ENCODE measurements around the gene FAM236A. TPM values are rescaled to one million over a fixed set of nuclear protein-coding genes. Genes with fewer than 3 reads are reported as not detected.
"Not testable (repeated sequence)": the region's sequence is repeated elsewhere in the genome, so short reads cannot be mapped to it uniquely, and the experiment has no call there.

Gene FAM236A
- not detected for total RNA-seq

- H3K27ac ChIP-seq; H3K4me3 ChIP-seq; H3K36me3 ChIP-seq; H3K9me3 ChIP-seq; H3K4me1 ChIP-seq; H3K27me3 ChIP-seq; DNase-seq (ENCODE audit: low spot score in 2 of 2): not testable (repeated sequence)
- no CpG with 5 or more reads among the region's 15 CpGs for WGBS
Measured at GRCh38 chrX:72937906-72938305, at the start of gene FAM236A. Gene FAM236A (plus strand): TSS chrX:72938206. CDS start chrX:72938263, 57 bp downstream.

DNA sequence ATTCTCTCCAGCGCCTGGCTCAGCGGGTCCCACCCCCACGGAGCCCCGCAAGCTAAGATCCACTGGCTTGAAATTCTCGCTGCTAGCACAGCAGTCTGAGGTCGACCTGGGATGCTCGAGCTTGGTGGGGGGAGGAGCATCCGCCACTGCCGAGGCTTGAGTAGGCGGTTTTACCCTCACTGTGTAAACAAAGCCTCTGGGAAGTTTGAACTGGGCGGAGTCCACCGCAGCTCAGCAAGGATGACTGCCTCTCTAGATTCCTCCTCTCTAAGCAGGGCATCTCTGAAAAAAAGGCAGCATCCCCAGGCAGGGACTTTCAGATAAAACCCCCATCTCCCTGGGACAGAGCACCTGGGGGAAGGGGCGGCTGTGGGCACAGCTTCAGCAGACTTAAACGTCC lies 48.3 kb upstream of the FAM236A start:
- H3K4me1 ChIP-seq; H3K27me3 ChIP-seq; H3K36me3 ChIP-seq; DNase-seq (ENCODE audit: low spot score in 2 of 2); H3K27ac ChIP-seq; H3K9me3 ChIP-seq; H3K4me3 ChIP-seq: not testable (repeated sequence)
- no CpG with 5 or more reads among the region's 14 CpGs for WGBS

GRCh38 chrX:72912315-72912714 lies 25.7 kb upstream of the FAM236A start, which contains the start of gene FAM236C:
Gene FAM236C (plus strand): TSS chrX:72912615. CDS start chrX:72912715, 100 bp downstream.
- WGBS: no CpG with 5 or more reads among the region's 13 CpGs
- not testable (repeated sequence) for DNase-seq (ENCODE audit: low spot score in 2 of 2); H3K4me3 ChIP-seq; H3K9me3 ChIP-seq; H3K36me3 ChIP-seq; H3K27me3 ChIP-seq; H3K4me1 ChIP-seq; H3K27ac ChIP-seq

GRCh38 chrX:72916096-72916495 lies 21.9 kb upstream of the FAM236A start:
- not testable (repeated sequence) for H3K27me3 ChIP-seq; H3K4me3 ChIP-seq; H3K9me3 ChIP-seq; H3K36me3 ChIP-seq; H3K27ac ChIP-seq; DNase-seq (ENCODE audit: low spot score in 2 of 2); H3K4me1 ChIP-seq
- no CpG with 5 or more reads among the region's 5 CpGs for WGBS

DNA sequence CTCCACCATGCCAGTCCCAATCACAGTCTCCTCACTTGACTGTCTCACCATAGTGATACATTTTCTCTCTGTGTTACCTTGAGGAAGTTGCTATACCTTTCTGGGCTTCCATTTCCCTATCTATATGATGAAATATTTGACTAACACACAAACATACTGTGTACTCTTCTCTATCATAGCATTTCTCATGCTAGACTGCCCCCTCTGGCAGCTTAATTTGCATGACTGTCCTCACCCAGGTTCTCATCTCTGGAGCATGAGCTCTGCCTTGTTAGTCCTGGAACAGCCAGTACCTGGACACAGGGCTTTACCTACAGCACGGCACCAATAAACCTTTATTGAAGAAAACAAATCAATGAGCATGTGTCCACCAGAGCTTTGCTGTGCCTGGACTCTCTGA lies 5.7 kb upstream of the FAM236A start:
- DNase-seq (ENCODE audit: low spot score in 2 of 2); H3K27me3 ChIP-seq; H3K27ac ChIP-seq; H3K36me3 ChIP-seq; H3K9me3 ChIP-seq; H3K4me1 ChIP-seq; H3K4me3 ChIP-seq: not testable (repeated sequence)
- WGBS: no CpG with 5 or more reads among the region's 1 CpG

- not testable (repeated sequence) for H3K4me1 ChIP-seq; H3K36me3 ChIP-seq; H3K9me3 ChIP-seq; H3K27ac ChIP-seq; DNase-seq (ENCODE audit: low spot score in 2 of 2); H3K4me3 ChIP-seq; H3K27me3 ChIP-seq
- no CpG with 5 or more reads among the region's 7 CpGs for WGBS
Measured at GRCh38 chrX:72936455-72936854, 1.6 kb upstream of the FAM236A start.

DNA sequence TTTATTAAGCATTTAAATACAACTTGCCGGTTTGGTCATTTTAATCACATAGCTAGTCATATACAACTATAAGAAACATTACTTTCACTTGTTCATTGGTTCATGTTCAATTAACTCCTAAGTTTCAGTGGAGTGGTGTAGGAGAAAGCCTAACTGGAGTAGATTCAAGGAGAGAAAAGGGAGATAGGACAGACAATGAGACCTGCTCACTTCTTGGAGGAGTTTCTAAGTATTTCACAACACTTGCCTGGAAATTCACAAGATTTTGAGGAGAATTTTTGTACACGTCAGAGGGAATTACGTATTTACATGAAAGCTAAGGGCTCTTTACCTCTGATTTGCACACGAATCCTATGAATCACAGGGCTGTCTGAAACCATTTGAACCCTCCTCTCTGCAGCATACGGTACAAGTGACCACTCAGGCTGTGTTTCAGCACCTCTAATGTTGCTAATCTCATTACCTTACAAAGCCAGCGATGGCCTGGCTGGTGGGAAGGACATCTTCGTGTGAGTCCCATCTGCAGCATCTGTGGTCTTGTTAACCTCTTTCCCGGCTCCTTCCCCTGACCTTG lies 1.0 kb upstream of the FAM236A start:
- H3K4me3 ChIP-seq; H3K27me3 ChIP-seq; H3K36me3 ChIP-seq; H3K4me1 ChIP-seq; H3K9me3 ChIP-seq; H3K27ac ChIP-seq; DNase-seq (ENCODE audit: low spot score in 2 of 2): not testable (repeated sequence)
- WGBS: no CpG with 5 or more reads among the region's 8 CpGs

- not testable (repeated sequence) for H3K4me3 ChIP-seq; H3K9me3 ChIP-seq; H3K4me1 ChIP-seq; H3K36me3 ChIP-seq; DNase-seq (ENCODE audit: low spot score in 2 of 2); H3K27me3 ChIP-seq; H3K27ac ChIP-seq
- no CpG with 5 or more reads among the region's 6 CpGs for WGBS
Measured at GRCh38 chrX:72942272-72942671, 4.3 kb downstream of the FAM236A start.

DNA sequence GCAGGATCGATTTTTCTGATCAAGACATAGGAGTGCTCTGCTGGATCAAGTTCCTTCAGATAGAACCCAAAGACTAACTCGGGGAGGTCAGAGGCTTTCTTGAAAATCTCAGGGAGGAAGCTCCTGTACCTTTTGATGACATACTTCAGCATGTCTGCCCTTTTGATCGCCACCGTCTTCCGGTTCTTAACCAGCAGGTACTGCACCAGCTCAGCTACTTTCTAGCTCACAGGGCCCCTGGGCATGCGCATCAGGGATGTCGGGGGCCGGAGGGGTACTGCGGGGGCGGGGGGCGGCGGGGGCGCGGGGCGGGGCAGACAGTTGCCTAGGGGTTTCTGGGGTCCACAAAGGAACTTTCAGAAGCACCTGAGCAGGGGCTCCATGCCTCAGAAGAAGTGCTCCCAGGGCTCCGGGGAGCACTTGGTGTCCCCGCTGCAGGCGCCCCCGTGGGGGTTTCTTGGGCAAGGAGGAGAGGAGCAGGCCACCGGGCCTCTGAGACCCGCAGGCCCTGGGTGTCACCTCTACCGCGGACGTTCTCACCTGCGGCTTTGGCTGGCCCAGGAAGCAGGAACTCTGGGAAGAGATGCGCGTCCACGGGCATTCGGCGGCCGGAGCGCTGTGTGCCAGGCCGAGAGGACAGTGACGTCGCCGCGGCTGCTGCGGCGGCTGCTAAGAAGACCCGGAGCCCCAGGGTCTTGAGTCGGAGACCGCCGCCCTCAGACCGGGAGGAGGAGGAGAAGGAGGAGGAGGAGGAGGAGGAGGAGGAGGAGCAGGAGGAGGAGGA lies 5.2 kb downstream of the FAM236A start:
- H3K27ac ChIP-seq; H3K4me1 ChIP-seq; H3K9me3 ChIP-seq; H3K27me3 ChIP-seq; DNase-seq (ENCODE audit: low spot score in 2 of 2); H3K36me3 ChIP-seq; H3K4me3 ChIP-seq: not testable (repeated sequence)
- WGBS: no CpG with 5 or more reads among the region's 44 CpGs

DNA sequence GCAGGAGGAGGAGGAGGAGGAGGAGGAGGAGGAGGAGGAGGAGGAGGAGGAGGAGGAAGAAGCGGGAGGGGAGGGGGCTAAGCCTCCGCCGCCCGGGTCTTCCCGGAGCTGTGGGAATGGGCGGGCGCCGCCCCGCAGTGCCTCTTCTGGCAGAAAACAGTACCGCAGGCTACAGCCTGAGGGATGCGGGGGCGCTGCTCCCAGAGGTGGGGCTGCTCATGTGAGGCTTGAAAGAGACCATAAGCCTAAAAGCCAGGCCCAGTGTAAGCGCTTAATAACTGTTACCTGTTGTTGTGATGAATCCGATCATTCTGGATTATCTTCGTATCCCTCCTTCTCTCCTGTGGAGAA lies 5.8 kb downstream of the FAM236A start, which contains the start of gene DMRTC1:
TSS of gene DMRTC1 (minus strand) at position 19 of the 351 bp plus-strand sequence. CDS start 68,143 bp downstream, outside the sequence.
- WGBS: no CpG with 5 or more reads among the region's 15 CpGs
- H3K27me3 ChIP-seq; H3K27ac ChIP-seq; H3K9me3 ChIP-seq; H3K4me1 ChIP-seq; H3K4me3 ChIP-seq; DNase-seq (ENCODE audit: low spot score in 2 of 2); H3K36me3 ChIP-seq: not testable (repeated sequence)

- WGBS: no CpG with 5 or more reads among the region's 9 CpGs
- H3K27ac ChIP-seq; H3K9me3 ChIP-seq; DNase-seq (ENCODE audit: low spot score in 2 of 2); H3K4me3 ChIP-seq; H3K36me3 ChIP-seq; H3K4me1 ChIP-seq; H3K27me3 ChIP-seq: not testable (repeated sequence)
Measured at GRCh38 chrX:72959971-72960370, 22.0 kb downstream of the FAM236A start.

DNA sequence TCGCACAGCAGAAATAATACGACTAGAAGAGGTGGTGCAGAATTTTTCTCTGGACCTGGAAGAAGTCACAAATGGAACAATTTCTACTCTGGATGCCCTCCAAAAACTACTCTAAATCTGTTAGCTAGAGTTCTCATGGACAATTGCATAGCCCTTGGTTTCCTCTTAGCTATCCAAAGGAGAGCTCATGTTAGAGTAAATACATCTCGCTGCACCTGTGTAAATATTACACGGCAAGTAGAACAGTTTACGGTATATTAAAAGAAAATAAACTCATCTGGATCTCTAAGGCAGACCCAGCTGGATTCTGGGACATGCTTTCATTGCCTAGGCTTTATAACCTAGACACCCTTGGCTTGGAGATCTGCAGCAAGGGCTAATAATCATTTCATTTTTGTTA lies 33.9 kb downstream of the FAM236A start:
- H3K4me1 ChIP-seq; DNase-seq (ENCODE audit: low spot score in 2 of 2); H3K9me3 ChIP-seq; H3K36me3 ChIP-seq; H3K27ac ChIP-seq; H3K4me3 ChIP-seq; H3K27me3 ChIP-seq: not testable (repeated sequence)
- WGBS: no CpG with 5 or more reads among the region's 5 CpGs

DNA sequence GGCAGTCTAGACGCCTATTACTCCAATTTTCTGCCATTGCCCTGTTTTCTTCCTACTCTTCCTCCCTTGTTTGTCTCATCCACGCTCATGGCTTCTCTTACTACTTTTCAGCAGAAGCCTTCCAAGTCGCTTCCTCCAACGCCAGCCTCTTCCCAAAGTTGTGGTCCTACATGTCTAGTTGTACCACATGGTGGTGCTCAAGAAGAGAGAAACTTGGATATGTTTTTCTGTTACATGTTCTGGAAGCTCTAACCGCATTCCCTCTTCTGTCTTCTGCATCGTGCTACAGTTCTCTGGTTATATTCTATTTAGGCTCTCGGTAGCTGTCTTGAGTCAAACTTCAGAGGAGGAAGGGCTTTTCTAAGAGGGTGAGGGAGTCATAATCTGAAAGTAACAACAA lies 36.9 kb downstream of the FAM236A start:
- not testable (repeated sequence) for H3K27me3 ChIP-seq; H3K4me3 ChIP-seq; H3K27ac ChIP-seq; H3K9me3 ChIP-seq; H3K36me3 ChIP-seq; DNase-seq (ENCODE audit: low spot score in 2 of 2); H3K4me1 ChIP-seq
- WGBS: no CpG with 5 or more reads among the region's 7 CpGs

- H3K4me3 ChIP-seq; H3K4me1 ChIP-seq; H3K27ac ChIP-seq; H3K9me3 ChIP-seq; H3K27me3 ChIP-seq; DNase-seq (ENCODE audit: low spot score in 2 of 2); H3K36me3 ChIP-seq: not testable (repeated sequence)
- WGBS: 70% methylated on average over 5 of the region's 5 CpGs
Measured at GRCh38 chrX:72980894-72981469, 43.0 kb downstream of the FAM236A start.

All from suprapubic skin (tissue), 4 donors.